NCI-H82 (cell line): ENCODE data around the gene EIF3J.

Experiments
- DNase-seq: peaks from one replicate; lab custom pipeline; 2025; lab: John Stamatoyannopoulos, UW

Gene EIF3J

GRCh38 chr15:44595246-44595645 lies 58.3 kb downstream of the EIF3J start:
- DNase-seq = no peak

GRCh38 chr15:44595656-44596510 lies 58.9 kb downstream of the EIF3J start:
- no peak for DNase-seq

GRCh38 chr15:44596511-44597010 lies 59.6 kb downstream of the EIF3J start:
- no peak for DNase-seq

GRCh38 chr15:44598066-44598465 lies 61.1 kb downstream of the EIF3J start:
- no peak for DNase-seq

- no peak for DNase-seq
These were observed 61.9 kb downstream of the EIF3J start for GRCh38 chr15:44598892-44599291.

- no peak for DNase-seq
These were observed 66.2 kb downstream of the EIF3J start for GRCh38 chr15:44603126-44603525.

GRCh38 chr15:44606740-44607139 lies 69.8 kb downstream of the EIF3J start:
- no peak for DNase-seq
